Gastroesophageal sphincter (tissue), 4 donors: ENCODE results near the gene PGPEP1. TPM values are rescaled to one million over a fixed set of nuclear protein-coding genes. Genes with fewer than 3 reads are reported as not detected.

Source experiments
- ATAC-seq: fragments of 150-250 bp; one replicate; pipeline ENCODE4 v1.9.1; 2016; ENCODE audit warnings: mild to moderate bottlenecking, moderate library complexity
- H3K27ac ChIP-seq, 4 donors: fragments of 200-600 bp; sonication (generic) in 3 of 4; 1 replicate in 3 of 4; 2 replicates in 1 of 4; pipeline ENCODE4 v1.5.1; 2016 to 2019
- H3K27me3 ChIP-seq: fragments of 200-600 bp; sonication (generic); one replicate; pipeline ENCODE4 v1.5.1; 2019
- H3K36me3 ChIP-seq, 2 donors: fragments of 200-600 bp; sonication (generic); one replicate each; pipeline ENCODE4 v1.5.1; 2019; ENCODE audit warnings: control low read depth in 1 of 2
- H3K4me1 ChIP-seq, 3 donors: fragments of 200-600 bp; sonication (generic); 1 replicate in 2 of 3; 2 replicates in 1 of 3; pipeline ENCODE4 v1.5.1; 2016 to 2019; ENCODE audit warnings: control low read depth in 2 of 3
- H3K4me3 ChIP-seq, 2 donors: fragments of 200-600 bp; sonication (generic); one replicate each; pipeline ENCODE4 v1.5.1; 2019; ENCODE audit warnings: mild to moderate bottlenecking in 1 of 2, moderate library complexity in 1 of 2
- H3K9me3 ChIP-seq, 3 donors: fragments of 200-600 bp; sonication (generic); one replicate each; pipeline ENCODE4 v1.5.1; 2017 to 2019; ENCODE audit warnings: control low read depth in 2 of 3
- EP300 ChIP-seq: sonication (generic); formaldehyde crosslinking; IDR thresholded peaks from one replicate; pipeline ENCODE4 v1.6.1; 2017; ENCODE audit warnings: antibody characterized with exemption, mild to moderate bottlenecking
- POLR2A ChIP-seq, 2 donors: fragments of 450-650 bp; IDR thresholded peaks; one replicate each; pipeline ENCODE4 v1.6.1; 2017; ENCODE audit warnings: antibody characterized with exemption in 2 of 2, mild to moderate bottlenecking in 2 of 2, moderate library complexity in 1 of 2
- POLR2AphosphoS5 ChIP-seq: sonication (generic); formaldehyde crosslinking; IDR thresholded peaks from one replicate; pipeline ENCODE4 v1.6.1; 2017; ENCODE audit warnings: antibody characterized with exemption
- WGBS, 2 donors: methylation state at CpG; one replicate each; pipeline ENCODE4 v1.1.5; 2018; ENCODE audit warnings: low coverage in 1 of 2; 5-methylcytosine and 5-hydroxymethylcytosine counted together
- total RNA-seq, 4 donors: library from RNA; depleted of rRNA; stranded (reverse); fragments of >200 nt; gene quantifications; one replicate each; pipeline ENCODE4 v1.1.0, GENCODE V29; 2016
- TF ChIP-seq, protein P1 (sequence below), 4 experiments: fragments of 200-600 bp in 2 of 4; fragments of 450-650 bp in 2 of 4; sonication (generic) in 1 of 4; IDR thresholded peaks; one replicate each; pipeline ENCODE4 v1.5.1; 2017 to 2019; ENCODE audit warnings: antibody characterized with exemption in 4 of 4, mild to moderate bottlenecking in 2 of 4, moderate library complexity in 2 of 4

The PGPEP1 gene
- total RNA-seq, 4 donors from 2014 or later, result 15.0 to 38.2 (median 23.1) TPM

DNA sequence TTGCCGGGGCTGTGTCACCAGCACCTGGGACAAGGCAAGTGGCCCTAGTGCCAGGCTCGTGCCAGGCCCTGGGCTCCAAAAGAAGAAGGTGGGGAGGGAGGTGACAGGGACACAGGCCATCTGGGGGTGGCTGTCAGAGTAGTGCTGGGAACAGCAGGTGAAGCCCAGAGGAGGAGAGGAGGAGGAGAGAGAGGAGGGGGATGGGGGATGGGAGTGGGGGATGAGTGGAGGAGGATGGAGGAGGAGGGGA is 36.3 kb upstream of the PGPEP1 start:
- no peaks in the 10 kb centered on the region for H3K27me3 ChIP-seq
- peaks cover 0 to 20% of the 10 kb centered on the region in 2 donors for H3K36me3 ChIP-seq
- peak overlapping the region; percentile 91 to 99 (median 98) for H3K27ac ChIP-seq
- no CpG with 5 or more reads among the region's 2 CpGs for WGBS, 2 donors
- ATAC-seq, result no peak
- H3K4me1 ChIP-seq, result peaks cover 0 to 89% (median 67%) of the 10 kb centered on the region in 3 donors
- no peak for TF ChIP-seq POLR2A (IDR thresholded peaks at IDR 0.05)
- TF ChIP-seq, protein P1, sequence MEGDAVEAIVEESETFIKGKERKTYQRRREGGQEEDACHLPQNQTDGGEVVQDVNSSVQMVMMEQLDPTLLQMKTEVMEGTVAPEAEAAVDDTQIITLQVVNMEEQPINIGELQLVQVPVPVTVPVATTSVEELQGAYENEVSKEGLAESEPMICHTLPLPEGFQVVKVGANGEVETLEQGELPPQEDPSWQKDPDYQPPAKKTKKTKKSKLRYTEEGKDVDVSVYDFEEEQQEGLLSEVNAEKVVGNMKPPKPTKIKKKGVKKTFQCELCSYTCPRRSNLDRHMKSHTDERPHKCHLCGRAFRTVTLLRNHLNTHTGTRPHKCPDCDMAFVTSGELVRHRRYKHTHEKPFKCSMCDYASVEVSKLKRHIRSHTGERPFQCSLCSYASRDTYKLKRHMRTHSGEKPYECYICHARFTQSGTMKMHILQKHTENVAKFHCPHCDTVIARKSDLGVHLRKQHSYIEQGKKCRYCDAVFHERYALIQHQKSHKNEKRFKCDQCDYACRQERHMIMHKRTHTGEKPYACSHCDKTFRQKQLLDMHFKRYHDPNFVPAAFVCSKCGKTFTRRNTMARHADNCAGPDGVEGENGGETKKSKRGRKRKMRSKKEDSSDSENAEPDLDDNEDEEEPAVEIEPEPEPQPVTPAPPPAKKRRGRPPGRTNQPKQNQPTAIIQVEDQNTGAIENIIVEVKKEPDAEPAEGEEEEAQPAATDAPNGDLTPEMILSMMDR (IDR thresholded peaks at IDR 0.05), result no peak
- H3K9me3 ChIP-seq, result no peaks in the 10 kb centered on the region
- peak overlapping the region in 1 of 2 donors; percentile 52 for H3K4me3 ChIP-seq

DNA sequence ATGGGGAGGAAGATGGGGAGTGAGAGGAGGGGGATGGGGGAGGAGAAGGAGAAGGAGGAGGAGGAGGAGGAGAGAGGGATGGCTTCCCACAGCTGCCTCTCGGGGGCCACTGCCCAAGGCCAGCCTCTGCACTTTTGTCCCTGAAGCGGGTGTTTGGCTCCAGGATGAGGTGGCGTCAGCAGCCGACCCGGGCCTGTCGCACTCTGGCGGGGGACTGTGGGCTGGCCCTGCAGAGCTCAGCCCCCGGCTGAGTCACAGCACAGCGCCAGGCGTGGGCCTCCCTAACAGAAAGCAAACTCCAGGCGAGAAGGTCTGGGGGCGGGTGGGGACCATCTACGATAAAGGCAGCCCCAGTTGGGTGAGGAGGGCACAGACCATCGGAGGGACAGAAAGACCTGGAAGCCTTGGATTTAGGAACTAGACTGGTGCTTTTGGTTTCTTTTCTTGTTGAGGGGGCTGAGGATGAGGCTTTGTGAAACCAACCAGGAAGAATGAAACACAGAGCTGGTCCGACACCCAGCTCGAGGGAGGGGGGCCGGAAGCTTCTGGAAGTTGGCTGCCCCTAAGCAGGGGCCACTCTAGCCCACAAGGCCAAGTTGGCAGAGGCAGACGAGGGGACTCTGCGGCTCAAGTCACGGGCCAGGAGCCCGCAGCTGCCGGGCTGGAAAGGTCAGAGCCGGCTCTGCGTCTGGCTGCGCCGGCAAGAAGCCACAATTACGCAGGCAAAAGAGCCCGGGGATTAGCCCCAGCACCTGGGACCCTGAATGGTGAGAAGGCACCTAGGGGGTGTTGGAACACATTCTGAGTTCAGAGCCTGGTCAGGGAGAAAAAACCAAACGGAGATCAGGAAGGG is 35.7 kb upstream of the PGPEP1 start:
- peaks cover 0 to 89% (median 67%) of the 10 kb centered on the region in 3 donors for H3K4me1 ChIP-seq

DNA sequence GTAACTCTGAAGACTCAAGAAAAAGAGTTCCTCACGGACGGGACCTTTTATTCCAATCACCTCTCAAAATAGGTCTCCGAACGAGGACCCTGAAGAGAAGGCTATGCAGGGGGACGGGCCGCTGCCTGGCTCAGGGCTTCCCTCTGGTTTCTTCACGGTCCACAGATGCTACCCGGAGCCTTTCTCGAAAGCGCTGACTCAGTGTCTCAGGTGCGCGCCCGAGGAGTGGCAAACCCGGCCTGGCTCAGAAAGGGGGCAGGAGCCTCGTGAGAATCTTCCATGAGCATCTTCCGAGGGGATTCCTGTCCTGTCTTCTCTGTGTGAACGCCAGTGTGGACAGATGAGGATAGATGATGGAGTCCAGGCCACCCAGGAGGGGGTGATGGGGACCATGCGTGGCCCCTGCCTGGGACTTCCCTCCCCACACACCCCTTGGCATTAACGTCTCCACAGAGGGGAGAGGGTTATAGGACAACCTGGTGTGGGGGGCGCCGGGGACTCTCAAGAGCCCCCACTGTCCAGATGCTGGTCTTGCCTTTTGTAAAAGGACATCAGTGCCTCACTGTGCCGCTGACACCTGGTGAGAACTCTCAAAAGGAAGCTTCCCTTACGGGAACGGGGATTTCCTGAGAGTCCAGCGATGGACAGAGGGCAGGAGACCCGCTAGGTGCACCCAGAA is 34.0 kb upstream of the PGPEP1 start:
- Histone ChIP-seq H3K27me3 (no peaks in the 10 kb centered on the region), H3K36me3 (peaks cover 0 to 42% of the 10 kb centered on the region in 2 donors), H3K27ac (peak overlapping the region; percentile 27 to 99 (median 98)), H3K4me1 (peaks cover 0 to 75% (median 58%) of the 10 kb centered on the region in 3 donors), H3K4me3 (peak overlapping the region in 1 of 2 donors; percentile 16), H3K9me3 (no peaks in the 10 kb centered on the region)
- TF ChIP-seq EP300, result no peak
- TF ChIP-seq POLR2AphosphoS5, result no peak
- TF ChIP-seq, protein P1 (IDR thresholded peaks at IDR 0.05), result no peak
- no peak for TF ChIP-seq POLR2A (IDR thresholded peaks at IDR 0.05)
- no peak for ATAC-seq
- 33 to 39% methylated on average over 3 to 6 of the region's 26 CpGs for WGBS, 2 donors

More for the DNA sequence above, 35.7 kb upstream of the PGPEP1 start:
- Histone ChIP-seq H3K4me3 (peak overlapping the region; percentile 11 to 52), H3K36me3 (peaks cover 0 to 26% of the 10 kb centered on the region in 2 donors), H3K9me3 (no peaks in the 10 kb centered on the region), H3K27me3 (no peaks in the 10 kb centered on the region), H3K27ac (peak overlapping the region; percentile 91 to 99 (median 98))
- peak; percentile 86 for ATAC-seq
- 0% methylated on average over 11 to 13 of the region's 29 CpGs for WGBS, 2 donors
- TF ChIP-seq POLR2AphosphoS5 (peak; percentile 72), POLR2A (IDR thresholded peaks at IDR 0.05) (peak; percentile 57 to 64), EP300 (peak; percentile 7)
- TF ChIP-seq, protein P1 (IDR thresholded peaks at IDR 0.05), result peak in 1 of 4 experiments; percentile 16

DNA sequence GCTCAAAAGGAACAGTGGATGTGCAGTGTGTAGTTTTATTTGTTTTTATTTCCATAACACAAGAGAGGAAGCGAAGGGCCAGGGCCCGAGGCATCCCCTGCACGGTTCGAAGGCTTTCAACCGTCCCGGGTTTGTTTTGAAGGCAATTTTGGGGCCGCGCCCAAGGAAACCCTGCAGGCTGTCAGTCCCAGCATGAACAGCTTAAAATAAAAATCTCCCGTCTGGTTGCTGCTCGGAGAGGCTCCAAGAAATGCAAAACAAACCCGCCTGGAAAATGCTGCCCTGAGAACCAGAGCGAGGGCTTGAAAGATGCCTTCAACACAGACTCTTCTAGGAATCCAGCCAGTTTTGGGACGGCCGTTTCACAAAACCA is 33.5 kb upstream of the PGPEP1 start:
- no peak for TF ChIP-seq POLR2AphosphoS5
- TF ChIP-seq, protein P1 (IDR thresholded peaks at IDR 0.05), result no peak
- no peak for TF ChIP-seq POLR2A (IDR thresholded peaks at IDR 0.05)
- no peak for TF ChIP-seq EP300
- H3K4me1 ChIP-seq, result peaks cover 0 to 69% (median 55%) of the 10 kb centered on the region in 3 donors

More for the DNA sequence above, 33.5 kb upstream of the PGPEP1 start:
- H3K27ac ChIP-seq, result peak overlapping the region; percentile 27 to 99 (median 98)
- no peaks in the 10 kb centered on the region for H3K27me3 ChIP-seq
- WGBS, 2 donors, result 15 to 29% methylated on average over 6 to 8 of the region's 14 CpGs
- H3K4me3 ChIP-seq, result peak overlapping the region in 1 of 2 donors; percentile 16
- H3K9me3 ChIP-seq, result no peaks in the 10 kb centered on the region
- peaks cover 0 to 47% of the 10 kb centered on the region in 2 donors for H3K36me3 ChIP-seq
- no peak for ATAC-seq
